Choroid plexus epithelial cell (primary cell): Measurements from ENCODE around the gene PEX10.

Experiments
- DNase-seq: peaks from one replicate; pipeline ENCODE4 v3.0.0-alpha.2; 2010; ENCODE audit warnings: low read depth
- H3K4me3 ChIP-seq: 2 replicates; pipeline ENCODE4 v1.5.1; 2011; ENCODE audit warnings: low read depth, mild to moderate bottlenecking, control low read depth, low read length, moderate library complexity
- TF ChIP-seq, protein P1 (sequence below): conservative IDR thresholded peaks from 2 replicates; pipeline ENCODE4 v1.5.1; 2011; ENCODE audit warnings: low read depth, mild to moderate bottlenecking, control low read depth, inconsistent platforms, low read length, moderate library complexity

Gene PEX10

GRCh38 chr1:2396059-2396458, 16.3 kb downstream of the PEX10 start:
- TF ChIP-seq, protein P1, sequence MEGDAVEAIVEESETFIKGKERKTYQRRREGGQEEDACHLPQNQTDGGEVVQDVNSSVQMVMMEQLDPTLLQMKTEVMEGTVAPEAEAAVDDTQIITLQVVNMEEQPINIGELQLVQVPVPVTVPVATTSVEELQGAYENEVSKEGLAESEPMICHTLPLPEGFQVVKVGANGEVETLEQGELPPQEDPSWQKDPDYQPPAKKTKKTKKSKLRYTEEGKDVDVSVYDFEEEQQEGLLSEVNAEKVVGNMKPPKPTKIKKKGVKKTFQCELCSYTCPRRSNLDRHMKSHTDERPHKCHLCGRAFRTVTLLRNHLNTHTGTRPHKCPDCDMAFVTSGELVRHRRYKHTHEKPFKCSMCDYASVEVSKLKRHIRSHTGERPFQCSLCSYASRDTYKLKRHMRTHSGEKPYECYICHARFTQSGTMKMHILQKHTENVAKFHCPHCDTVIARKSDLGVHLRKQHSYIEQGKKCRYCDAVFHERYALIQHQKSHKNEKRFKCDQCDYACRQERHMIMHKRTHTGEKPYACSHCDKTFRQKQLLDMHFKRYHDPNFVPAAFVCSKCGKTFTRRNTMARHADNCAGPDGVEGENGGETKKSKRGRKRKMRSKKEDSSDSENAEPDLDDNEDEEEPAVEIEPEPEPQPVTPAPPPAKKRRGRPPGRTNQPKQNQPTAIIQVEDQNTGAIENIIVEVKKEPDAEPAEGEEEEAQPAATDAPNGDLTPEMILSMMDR = no peak
- no peak for DNase-seq
- H3K4me3 ChIP-seq = no peak overlapping the region

GRCh38 chr1:2395245-2395644, 17.1 kb downstream of the PEX10 start:
- H3K4me3 ChIP-seq = no peak overlapping the region
- no peak for DNase-seq
- TF ChIP-seq, protein P1 = no peak

DNA sequence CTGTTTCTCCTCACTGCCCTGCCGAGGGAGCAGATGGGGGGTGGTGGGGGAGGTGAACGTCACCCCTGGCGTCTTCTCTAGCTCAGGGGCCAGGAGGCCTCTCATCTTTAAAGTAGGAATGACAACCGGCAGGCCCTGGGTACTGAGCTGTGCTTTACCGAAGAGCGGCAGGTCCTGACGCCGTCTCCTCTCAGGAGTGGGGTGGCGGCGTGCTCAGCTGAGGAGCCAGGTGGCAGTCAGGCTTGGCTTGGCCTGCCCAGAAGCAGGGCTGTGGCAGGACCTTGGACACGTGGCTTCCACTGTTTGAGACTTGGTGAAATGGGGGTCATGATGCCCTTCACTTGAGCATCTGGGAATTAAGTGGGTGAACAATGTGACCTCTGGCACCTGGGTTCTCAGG, 17.6 kb downstream of the PEX10 start:
- no peak for DNase-seq
- TF ChIP-seq, protein P1 = no peak
- H3K4me3 ChIP-seq = no peak overlapping the region

- TF ChIP-seq, protein P1 = no peak
- H3K4me3 ChIP-seq = no peak overlapping the region
- DNase-seq = no peak
These were observed 18.1 kb downstream of the PEX10 start for GRCh38 chr1:2394220-2394619.

DNA sequence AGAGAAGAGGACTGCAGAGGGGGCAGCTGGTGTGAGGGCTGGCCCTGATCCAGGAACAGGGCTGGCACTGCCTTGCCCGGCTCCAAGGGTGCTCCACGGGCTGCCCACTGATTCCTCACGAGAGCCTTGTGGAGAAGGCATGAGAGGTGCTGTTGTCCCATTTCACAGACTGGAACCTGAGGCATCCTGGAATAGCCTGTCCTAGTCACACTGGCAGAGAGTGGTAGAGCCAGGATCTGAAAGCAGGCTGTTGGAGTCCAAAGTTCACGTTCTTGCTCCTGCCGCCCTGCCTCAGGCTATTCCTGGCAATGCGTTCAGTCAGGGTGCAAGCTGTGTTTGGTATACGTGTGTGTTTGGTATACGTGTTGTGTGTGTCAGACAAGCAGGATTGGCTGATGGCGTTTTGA, 18.9 kb downstream of the PEX10 start:
- H3K4me3 ChIP-seq = peak overlapping the region; percentile 2
- no peak for DNase-seq
- TF ChIP-seq, protein P1 = no peak

DNA sequence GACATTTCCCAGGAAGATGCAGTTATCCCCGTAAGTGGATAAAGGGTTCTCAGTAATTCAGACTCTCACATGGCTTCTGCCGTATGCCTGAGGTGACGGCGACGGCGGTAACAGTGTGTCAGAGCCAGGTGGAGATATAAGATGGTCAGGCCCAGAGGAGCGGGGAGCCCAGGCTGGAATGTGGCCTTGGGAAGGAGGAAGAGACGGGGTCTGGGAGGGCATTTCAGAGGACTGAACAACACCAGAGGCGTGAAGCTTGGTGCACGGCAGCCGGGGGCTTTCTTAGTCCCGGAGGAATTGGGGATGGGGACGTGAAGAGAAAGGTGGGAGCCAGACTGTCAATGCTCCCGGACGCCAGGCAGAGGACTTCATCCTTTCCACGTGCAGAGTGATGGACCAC, 19.7 kb downstream of the PEX10 start:
- TF ChIP-seq, protein P1 = no peak
- DNase-seq = no peak

GRCh38 chr1:2391931-2392509, 20.3 kb downstream of the PEX10 start:
- peak overlapping the region; percentile 80 for H3K4me3 ChIP-seq
- peak; percentile 19 for DNase-seq
- TF ChIP-seq, protein P1 = no peak

More for the DNA sequence above, 19.7 kb downstream of the PEX10 start:
- H3K4me3 ChIP-seq = peak overlapping the region; percentile 80
